ENCODE data around the gene RECQL.

GRCh38 chr12:21456291-21456780, 45.1 kb downstream of the RECQL start:
- no peak for TF ChIP-seq CTCF (conservative IDR thresholded peaks at IDR 0.05 in 1 of 2, IDR thresholded peaks at IDR 0.05 in 1 of 2; ENCODE audit: low read depth in 1 of 2, low read length in 2 of 2)
- no peak for TF ChIP-seq EZH2 (IDR thresholded peaks at IDR 0.05; ENCODE audit: low read length, missing control alignments)

Data from fibroblast of lung (primary cell).